Stimulated activated naive B cell treated with anti-CD40 and anti-IgM and Interleukin-4, amounts not matched to agents 10 μg/mL and 1 μg/mL and 100 μg/mL, for 72 hours (primary cell): ENCODE results near the gene FOXB2.
A peak's percentile ranks its signal among the peaks of the same experiment; 100 is the strongest.
"Not testable (repeated sequence)": the region's sequence is repeated elsewhere in the genome, so short reads cannot be mapped to it uniquely, and the experiment has no call there.

ENCODE experiments used
- ATAC-seq, 2 donors: fragments of 150-1000 bp; cut with Tn5 transposase; replicated peaks; 2 replicates each; pipeline ENCODE4 v1.10.0; 2021; ENCODE audit warnings: moderate library complexity in 1 of 2
- DNase-seq: peaks from one replicate; pipeline ENCODE4 v3.0.0; 2021
- H3K27ac Mint-ChIP-seq: one replicate; pipeline ENCODE4 v1.8.0; 2022; ENCODE audit warnings: mild to moderate bottlenecking, mixed read lengths
- H3K27me3 Mint-ChIP-seq, 2 donors: one replicate each; pipeline ENCODE4 v1.8.0; 2022; ENCODE audit warnings: mixed read lengths in 2 of 2
- H3K36me3 Mint-ChIP-seq, 2 donors: one replicate each; pipeline ENCODE4 v1.8.0; 2022; ENCODE audit warnings: mixed read lengths in 2 of 2, mild to moderate bottlenecking in 1 of 2
- H3K4me1 Mint-ChIP-seq, 2 donors: one replicate each; pipeline ENCODE4 v1.8.0; 2022; ENCODE audit warnings: mixed read lengths in 2 of 2, mild to moderate bottlenecking in 1 of 2
- H3K4me3 Mint-ChIP-seq, 2 donors: one replicate each; pipeline ENCODE4 v1.8.0; 2022; ENCODE audit warnings: mild to moderate bottlenecking in 2 of 2, mixed read lengths in 2 of 2, moderate library complexity in 1 of 2
- H3K9me3 Mint-ChIP-seq, 2 donors: one replicate each; pipeline ENCODE4 v1.8.0; 2022; ENCODE audit warnings: mixed read lengths in 2 of 2, mild to moderate bottlenecking in 1 of 2

The FOXB2 gene

DNA sequence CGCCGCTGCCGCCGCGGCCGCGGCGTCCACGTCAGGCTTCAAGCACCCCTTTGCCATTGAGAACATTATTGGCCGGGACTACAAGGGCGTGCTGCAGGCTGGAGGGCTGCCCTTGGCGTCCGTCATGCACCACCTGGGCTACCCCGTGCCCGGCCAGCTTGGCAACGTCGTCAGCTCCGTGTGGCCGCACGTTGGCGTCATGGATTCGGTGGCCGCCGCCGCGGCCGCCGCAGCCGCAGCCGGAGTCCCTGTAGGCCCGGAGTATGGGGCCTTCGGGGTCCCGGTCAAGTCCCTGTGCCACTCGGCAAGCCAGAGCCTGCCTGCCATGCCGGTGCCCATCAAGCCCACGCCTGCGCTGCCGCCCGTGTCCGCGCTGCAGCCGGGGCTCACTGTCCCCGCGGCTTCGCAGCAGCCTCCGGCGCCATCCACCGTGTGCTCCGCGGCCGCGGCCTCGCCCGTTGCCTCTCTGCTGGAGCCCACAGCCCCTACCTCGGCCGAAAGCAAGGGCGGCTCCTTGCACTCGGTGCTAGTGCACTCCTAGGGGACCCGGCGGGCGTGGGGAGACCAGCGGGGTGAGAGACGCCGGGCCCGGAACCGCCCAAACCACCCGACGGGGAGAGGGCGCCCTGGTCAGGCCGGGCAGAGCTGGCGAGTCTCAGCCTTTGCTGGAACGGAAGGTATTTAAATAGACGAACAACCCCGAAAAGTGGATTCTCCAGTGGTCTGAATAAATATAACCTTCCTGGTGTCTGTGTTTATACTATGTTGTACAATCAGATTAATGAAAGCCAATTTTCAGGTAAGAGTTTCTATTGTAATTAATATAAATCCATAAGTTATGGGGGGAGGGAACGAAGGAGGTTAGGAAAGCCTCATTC, 1.2 kb downstream of the FOXB2 start:
- Mint-ChIP-seq H3K4me1 (peaks cover 22 to 49% of the 10 kb centered on the region in 2 donors), H3K9me3 (peaks cover 0 to 4% of the 10 kb centered on the region in 2 donors), H3K27ac (peak overlapping the region; percentile 92), H3K27me3 (peaks cover 75 to 95% of the 10 kb centered on the region in 2 donors), H3K36me3 (peaks cover 7 to 17% of the 10 kb centered on the region in 2 donors), H3K4me3 (peak overlapping the region in 1 of 2 donors; percentile 69)
- DNase-seq, result no peak
- ATAC-seq, result no peak

DNA sequence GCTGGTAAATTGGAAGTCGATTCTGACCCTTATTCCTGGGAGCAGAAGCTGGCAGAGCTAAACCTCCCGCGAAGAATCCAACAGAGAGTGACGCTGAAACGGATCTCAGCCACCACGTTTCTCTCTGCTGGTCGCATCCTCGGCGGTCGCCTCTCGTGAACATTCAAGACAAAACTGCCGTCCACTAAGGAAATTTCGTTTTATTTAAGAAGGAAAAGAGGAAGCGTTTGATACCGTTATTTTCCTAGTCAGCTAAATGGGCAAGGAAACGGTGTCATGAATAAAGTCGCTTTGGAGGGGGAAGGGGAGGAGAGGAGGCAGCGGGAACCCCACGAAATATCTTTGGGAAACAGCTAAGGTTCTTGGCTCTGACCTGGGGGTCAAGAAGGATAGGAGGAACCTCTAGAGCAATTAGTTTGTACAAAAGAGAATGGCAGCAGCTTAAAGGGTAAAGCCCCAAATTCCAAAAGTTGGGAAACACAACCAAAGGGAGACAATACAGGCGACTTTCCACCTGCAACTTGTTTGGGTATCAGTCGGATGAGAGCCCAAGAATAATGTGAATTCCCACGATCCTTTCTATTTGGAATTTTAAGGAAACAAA, 1.9 kb downstream of the FOXB2 start:
- peaks cover 0 to 4% of the 10 kb centered on the region in 2 donors for H3K9me3 Mint-ChIP-seq
- no peak for ATAC-seq
- peaks cover 22 to 46% of the 10 kb centered on the region in 2 donors for H3K4me1 Mint-ChIP-seq
- peak overlapping the region in 1 of 2 donors; percentile 25 for H3K4me3 Mint-ChIP-seq
- peak overlapping the region; percentile 82 for H3K27ac Mint-ChIP-seq
- H3K27me3 Mint-ChIP-seq, result peaks cover 75 to 95% of the 10 kb centered on the region in 2 donors
- no peak for DNase-seq
- peaks cover 7 to 17% of the 10 kb centered on the region in 2 donors for H3K36me3 Mint-ChIP-seq

GRCh38 chr9:77021922-77022782, 2.7 kb downstream of the FOXB2 start:
- Mint-ChIP-seq H3K9me3 (peaks cover 0 to 4% of the 10 kb centered on the region in 2 donors), H3K27ac (peak overlapping the region; percentile 93), H3K27me3 (peaks cover 68 to 91% of the 10 kb centered on the region in 2 donors), H3K4me1 (peaks cover 22 to 46% of the 10 kb centered on the region in 2 donors), H3K4me3 (peak overlapping the region in 1 of 2 donors; percentile 41), H3K36me3 (peaks cover 7 to 17% of the 10 kb centered on the region in 2 donors)
- ATAC-seq (no peak), DNase-seq (no peak)

DNA sequence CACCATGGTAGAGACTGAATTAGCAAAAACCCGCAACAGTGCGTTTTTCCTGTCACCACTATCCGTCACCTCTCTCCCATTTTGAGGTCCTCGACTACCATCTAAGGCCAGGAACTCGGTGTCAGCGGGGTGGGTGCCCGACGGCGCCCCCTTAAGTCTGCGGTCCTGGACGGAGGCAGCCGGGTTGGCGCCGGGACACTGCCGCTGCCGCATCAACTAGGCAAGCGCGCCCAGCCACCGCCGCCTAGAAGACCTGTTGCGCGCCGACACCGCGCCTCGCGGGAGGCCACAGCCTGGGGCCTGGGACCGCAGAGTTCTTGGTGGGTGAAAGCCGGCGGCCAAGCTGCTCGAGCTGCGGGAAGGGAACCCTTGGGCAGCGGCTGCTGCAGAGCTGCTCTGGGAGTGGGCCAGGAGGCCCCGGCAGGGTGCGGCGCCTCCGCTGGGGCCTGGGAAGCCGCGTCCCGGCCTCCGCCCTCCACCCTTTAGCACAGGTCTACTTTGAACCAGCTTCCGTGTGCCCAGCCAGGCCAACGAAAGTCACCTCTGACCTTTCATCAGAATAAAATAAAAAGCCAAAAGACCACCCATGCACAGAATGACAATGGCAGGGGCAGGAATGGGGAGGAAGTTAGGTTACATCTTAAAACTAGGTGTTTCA, 3.5 kb downstream of the FOXB2 start:
- Mint-ChIP-seq H3K27ac (peak overlapping the region; percentile 93), H3K27me3 (peaks cover 60 to 83% of the 10 kb centered on the region in 2 donors), H3K36me3 (peaks cover 7 to 15% of the 10 kb centered on the region in 2 donors), H3K4me3 (peak overlapping the region in 1 of 2 donors; percentile 41), H3K9me3 (peaks cover 0 to 4% of the 10 kb centered on the region in 2 donors), H3K4me1 (peaks cover 20 to 45% of the 10 kb centered on the region in 2 donors)
- no peak for DNase-seq
- ATAC-seq, result no peak

DNA sequence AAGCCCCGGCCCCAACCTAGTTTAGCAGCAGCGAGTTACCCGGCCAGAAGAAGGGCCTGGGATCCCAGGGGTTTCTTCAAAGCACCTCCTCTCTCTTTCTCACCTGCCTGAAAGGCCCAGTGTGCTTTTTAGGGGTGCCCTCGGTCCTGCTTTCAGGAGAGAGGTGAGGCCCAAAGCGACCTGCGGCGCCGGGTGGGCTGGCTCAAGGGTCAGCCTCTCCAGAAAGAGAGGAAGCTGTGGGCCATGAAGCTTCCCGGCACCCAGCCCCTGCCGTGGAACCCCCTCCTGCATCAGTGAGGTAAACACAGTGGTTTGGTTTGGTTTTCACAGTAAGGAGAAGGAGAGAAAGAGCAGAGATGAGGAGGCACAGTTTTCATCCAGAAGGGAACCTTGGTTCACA, 4.3 kb downstream of the FOXB2 start:
- Mint-ChIP-seq H3K27ac (peak overlapping the region; percentile 28), H3K4me1 (peaks cover 18 to 39% of the 10 kb centered on the region in 2 donors), H3K4me3 (no peak overlapping the region), H3K9me3 (peaks cover 0 to 4% of the 10 kb centered on the region in 2 donors), H3K36me3 (peaks cover 7 to 11% of the 10 kb centered on the region in 2 donors), H3K27me3 (peaks cover 59 to 75% of the 10 kb centered on the region in 2 donors)
- ATAC-seq (no peak), DNase-seq (no peak)

DNA sequence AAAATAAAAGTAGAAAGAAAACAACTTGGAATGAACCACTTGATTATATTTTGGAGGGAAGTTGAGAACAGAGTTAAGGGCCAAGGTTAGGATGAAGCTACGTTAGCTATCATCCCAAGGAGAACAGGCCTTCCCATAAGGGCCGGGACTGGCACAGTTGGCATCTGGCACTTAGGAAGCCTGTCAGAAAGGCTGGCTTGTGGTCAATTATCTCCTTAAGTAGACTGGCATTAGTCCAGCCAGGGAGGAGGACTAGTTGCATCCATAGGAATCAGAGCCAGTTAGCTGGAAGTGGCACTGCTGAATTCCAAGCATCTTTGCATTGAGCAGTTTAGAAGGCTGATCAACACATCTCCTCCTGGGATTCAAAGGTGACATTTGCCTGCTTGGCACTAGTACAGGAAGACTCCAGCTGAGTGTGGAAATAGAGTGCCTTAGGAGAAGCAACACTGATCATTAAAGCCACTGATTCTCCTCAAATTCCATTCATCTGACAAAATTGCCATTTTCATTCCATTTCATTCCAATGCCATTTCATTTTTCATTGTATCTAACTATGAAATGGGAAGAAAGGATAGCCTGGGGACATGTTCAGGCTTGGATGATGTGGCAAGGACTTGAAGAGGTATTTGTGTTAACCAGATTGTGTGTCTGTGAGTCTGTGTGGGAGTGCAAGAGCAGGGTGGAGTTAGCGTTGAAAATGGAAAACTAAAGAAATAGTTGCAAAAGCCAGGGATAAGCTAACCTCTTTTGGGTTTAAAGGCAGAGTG, 5.5 kb downstream of the FOXB2 start:
- Mint-ChIP-seq H3K27me3 (peaks cover 47 to 63% of the 10 kb centered on the region in 2 donors), H3K4me3 (no peak overlapping the region), H3K36me3 (peaks cover 0 to 4% of the 10 kb centered on the region in 2 donors), H3K9me3 (peaks cover 0 to 4% of the 10 kb centered on the region in 2 donors), H3K4me1 (peaks cover 11 to 26% of the 10 kb centered on the region in 2 donors), H3K27ac (no peak overlapping the region)
- ATAC-seq (no peak), DNase-seq (no peak)

DNA sequence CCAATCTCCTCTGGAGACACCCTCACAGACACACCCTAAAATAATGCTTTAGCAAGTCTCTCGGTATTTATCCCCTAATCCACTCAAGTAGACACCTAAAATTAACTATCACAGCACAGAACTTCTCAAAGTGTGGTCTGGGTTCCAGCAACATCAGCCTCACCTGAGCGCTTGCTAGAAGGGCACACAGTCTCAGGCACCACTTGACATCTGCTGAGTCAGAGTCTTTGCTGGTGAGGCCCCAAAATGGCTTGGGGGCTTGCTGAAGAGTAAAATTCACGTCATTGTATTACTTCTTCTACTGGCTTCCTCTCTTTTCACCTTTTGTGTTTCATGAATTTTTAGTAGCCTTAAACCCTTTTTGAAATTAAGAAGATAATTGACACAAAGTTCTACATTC, 9.0 kb downstream of the FOXB2 start:
- DNase-seq (no peak), ATAC-seq (no peak)
- H3K27me3 Mint-ChIP-seq, result peaks cover 45 to 52% of the 10 kb centered on the region in 2 donors
- no peak overlapping the region for H3K4me3 Mint-ChIP-seq
- peaks cover 0 to 3% of the 10 kb centered on the region in 2 donors for H3K9me3 Mint-ChIP-seq
- H3K4me1 Mint-ChIP-seq, result no peaks in the 10 kb centered on the region
- H3K36me3 Mint-ChIP-seq, result no peaks in the 10 kb centered on the region
- no peak overlapping the region for H3K27ac Mint-ChIP-seq

DNA sequence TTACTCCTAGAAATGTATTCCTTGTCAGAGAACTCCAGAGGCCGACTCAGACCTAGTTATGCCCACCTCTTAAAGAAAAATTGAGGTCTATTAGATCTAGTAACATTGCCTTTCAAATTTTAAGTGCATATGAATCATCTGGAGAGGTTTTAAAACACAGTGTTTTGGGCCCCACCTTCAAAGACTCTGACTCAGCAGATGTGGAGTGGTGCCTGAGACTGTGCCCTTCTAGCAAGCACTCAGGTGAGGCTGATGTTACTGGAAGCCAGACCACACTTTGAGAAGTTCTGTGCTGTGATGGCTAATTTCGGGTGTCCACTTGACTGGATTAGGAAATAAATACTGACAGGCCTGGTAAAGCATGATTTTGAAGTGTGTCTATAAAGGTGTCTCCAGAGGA, 10.6 kb downstream of the FOXB2 start:
- Mint-ChIP-seq H3K27me3 (peaks cover 36 to 41% of the 10 kb centered on the region in 2 donors), H3K9me3 (peaks cover 0 to 2% of the 10 kb centered on the region in 2 donors), H3K4me1 (no peaks in the 10 kb centered on the region), H3K36me3 (no peaks in the 10 kb centered on the region), H3K4me3 (no peak overlapping the region), H3K27ac (no peak overlapping the region)
- ATAC-seq (no peak), DNase-seq (no peak)

DNA sequence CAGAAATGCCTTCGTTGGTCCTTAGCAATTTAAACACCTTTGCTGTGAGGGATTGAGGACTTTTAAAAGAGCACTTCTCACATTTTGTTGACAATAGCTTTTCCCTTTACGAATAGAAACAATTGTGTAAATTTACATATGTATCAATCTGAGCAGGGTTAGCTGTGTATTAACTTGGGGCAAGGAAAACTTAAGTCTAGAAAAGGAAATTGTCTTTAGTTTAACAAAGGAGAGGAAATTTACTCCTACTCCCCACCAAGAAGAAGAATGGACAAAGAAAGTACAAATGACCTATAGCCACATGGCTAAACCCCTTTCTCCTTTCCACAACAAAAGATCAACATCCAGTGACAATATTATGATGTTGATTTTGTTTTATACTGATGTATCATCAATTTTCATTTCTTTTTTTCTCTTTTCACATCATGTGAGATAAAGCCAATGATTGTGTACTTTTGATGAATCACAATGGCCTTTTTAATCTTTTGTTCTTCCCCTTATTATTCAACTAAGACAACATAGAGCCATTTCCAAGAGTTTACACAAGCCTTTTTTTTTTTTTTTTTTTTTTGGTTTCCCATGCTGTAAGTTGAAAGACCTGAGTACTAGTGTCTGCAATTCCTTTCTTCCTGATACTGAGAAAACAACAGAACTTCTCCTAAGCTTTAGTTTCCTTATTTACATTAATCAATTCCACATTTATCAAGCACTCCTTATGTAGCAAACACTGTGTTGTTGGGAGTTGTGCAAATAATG, 19.0 kb downstream of the FOXB2 start:
- H3K27me3 Mint-ChIP-seq, result peaks cover 8 to 34% of the 10 kb centered on the region in 2 donors
- H3K4me3 Mint-ChIP-seq, result no peak overlapping the region
- no peak overlapping the region for H3K27ac Mint-ChIP-seq
- H3K9me3 Mint-ChIP-seq, result no peaks in the 10 kb centered on the region
- no peaks in the 10 kb centered on the region for H3K36me3 Mint-ChIP-seq
- no peak for DNase-seq
- no peak for ATAC-seq
- no peaks in the 10 kb centered on the region for H3K4me1 Mint-ChIP-seq

- DNase-seq, result no peak
- no peaks in the 10 kb centered on the region for H3K9me3 Mint-ChIP-seq
- H3K27ac Mint-ChIP-seq, result no peak overlapping the region
- H3K27me3 Mint-ChIP-seq, result peaks cover 5 to 37% of the 10 kb centered on the region in 2 donors
- no peak overlapping the region for H3K4me3 Mint-ChIP-seq
- no peaks in the 10 kb centered on the region for H3K36me3 Mint-ChIP-seq
- no peak for ATAC-seq
- H3K4me1 Mint-ChIP-seq, result no peaks in the 10 kb centered on the region
These were observed 20.9 kb downstream of the FOXB2 start for GRCh38 chr9:77040340-77040739.

DNA sequence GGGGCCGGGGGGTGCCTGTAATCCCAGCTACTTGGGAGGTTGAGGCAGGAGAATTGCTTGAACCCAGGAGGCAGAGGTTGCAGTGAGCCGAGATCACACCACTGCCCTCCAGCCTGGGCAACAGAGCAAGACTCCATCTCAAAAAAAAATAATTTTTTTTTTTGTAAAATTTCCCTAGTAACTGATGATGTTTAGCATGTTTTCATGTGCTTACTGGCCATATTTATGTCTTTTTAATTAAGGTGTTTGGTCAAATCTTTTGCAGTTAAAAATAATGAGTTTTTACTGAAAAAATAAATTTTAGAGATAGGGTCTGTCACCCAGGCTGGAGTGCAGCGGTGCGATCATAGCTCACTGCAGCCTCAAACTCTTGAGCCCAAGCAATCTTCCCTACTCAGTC, 24.3 kb downstream of the FOXB2 start:
- not testable (repeated sequence) for DNase-seq, H3K9me3 Mint-ChIP-seq, H3K36me3 Mint-ChIP-seq, H3K4me3 Mint-ChIP-seq, ATAC-seq, H3K27ac Mint-ChIP-seq, H3K4me1 Mint-ChIP-seq
- H3K27me3 Mint-ChIP-seq, result peaks cover 9 to 40% of the 10 kb centered on the region in 2 donors

DNA sequence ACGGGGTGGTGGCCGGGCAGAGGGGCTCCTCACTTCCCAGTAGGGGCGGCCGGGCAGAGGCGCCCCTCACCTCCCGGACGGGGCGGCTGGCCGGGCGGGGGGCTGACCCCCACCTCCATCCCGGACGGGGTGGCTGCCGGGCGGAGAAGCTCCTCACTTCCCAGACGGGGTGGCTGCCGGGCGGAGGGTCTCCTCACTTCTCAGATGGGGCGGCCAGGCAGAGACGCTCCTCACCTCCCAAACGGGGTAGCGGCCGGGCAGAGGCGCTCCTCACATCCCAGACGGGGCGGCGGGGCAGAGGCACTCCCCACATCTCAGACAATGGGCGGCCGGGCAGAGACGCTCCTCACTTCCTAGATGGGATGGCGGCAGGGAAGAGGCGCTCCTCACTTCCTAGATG, 41.2 kb downstream of the FOXB2 start:
- not testable (repeated sequence) for ATAC-seq, H3K27me3 Mint-ChIP-seq, H3K27ac Mint-ChIP-seq, DNase-seq, H3K4me1 Mint-ChIP-seq, H3K36me3 Mint-ChIP-seq, H3K9me3 Mint-ChIP-seq, H3K4me3 Mint-ChIP-seq
